Glutamatergic neuron (in vitro differentiated cells): ENCODE results near the gene OR4D6. TPM values are rescaled to one million over a fixed set of nuclear protein-coding genes. Genes with fewer than 3 reads are reported as not detected.

Experiments
- DNase-seq: peaks from one replicate; pipeline ENCODE4 v3.0.0; 2022
- H3K27ac Mint-ChIP-seq: one replicate; pipeline ENCODE4 v1.8.0; 2020; ENCODE audit warnings: mild to moderate bottlenecking, mixed read lengths, inconsistent platforms; ENCODE audit not compliant: unreplicated experiment
- H3K27me3 Mint-ChIP-seq: one replicate; pipeline ENCODE4 v1.8.0; 2020; ENCODE audit warnings: mild to moderate bottlenecking, moderate library complexity, mixed read lengths, inconsistent platforms; ENCODE audit not compliant: unreplicated experiment
- H3K36me3 Mint-ChIP-seq: one replicate; pipeline ENCODE4 v1.8.0; 2020; ENCODE audit warnings: mild to moderate bottlenecking, mixed read lengths, inconsistent platforms; ENCODE audit not compliant: unreplicated experiment
- H3K4me1 Mint-ChIP-seq: one replicate; pipeline ENCODE4 v1.8.0; 2020; ENCODE audit warnings: mild to moderate bottlenecking, low read depth, mixed read lengths, inconsistent platforms; ENCODE audit not compliant: unreplicated experiment
- H3K4me3 Mint-ChIP-seq: one replicate; pipeline ENCODE4 v1.8.0; 2020; ENCODE audit warnings: mild to moderate bottlenecking, mixed read lengths, inconsistent platforms; ENCODE audit not compliant: unreplicated experiment
- H3K9me3 Mint-ChIP-seq: one replicate; pipeline ENCODE4 v1.8.0; 2020; ENCODE audit warnings: mild to moderate bottlenecking, moderate library complexity, mixed read lengths, inconsistent platforms; ENCODE audit not compliant: unreplicated experiment
- CTCF ChIP-seq: fragments of 200-600 bp; sonication (generic); IDR thresholded peaks from one replicate; pipeline ENCODE4 v1.5.0; 2021; ENCODE audit not compliant: partially characterized antibody, unreplicated experiment
- total RNA-seq: library from RNA; stranded (reverse); fragmentation: NEBNext Ultra II Directional; extraction: Animal tissue kit (Norgen Biotek cat#: 25700); gene quantifications from one replicate; pipeline ENCODE4 v1.2.1, GENCODE V29; 2021; ENCODE audit not compliant: unreplicated experiment

OR4D6 gene
- total RNA-seq, 1 donor from 2014 or later: not detected

- no peak for DNase-seq
- H3K27ac Mint-ChIP-seq: no peak overlapping the region
Measured at GRCh38 chr11:59463190-59463641, 6.5 kb downstream of the OR4D6 start.

DNA sequence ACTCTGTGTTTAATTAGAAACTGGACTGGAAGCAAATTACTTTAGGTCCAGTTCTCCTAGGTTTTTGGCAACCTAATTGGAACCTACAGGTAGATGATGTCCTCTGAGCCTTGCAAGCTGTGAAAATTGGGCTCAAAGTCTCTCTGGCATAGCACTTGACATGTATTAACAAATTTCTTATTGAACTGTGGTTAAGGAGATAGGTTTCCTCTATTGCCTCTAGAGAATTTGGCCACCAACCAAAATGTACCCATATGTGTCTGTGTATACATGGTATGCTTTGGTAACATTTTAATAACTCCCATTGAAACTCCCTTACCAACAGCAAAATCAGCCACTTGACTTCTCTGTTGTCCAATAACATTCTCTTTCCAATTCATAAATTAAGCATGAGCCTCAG is 16.3 kb downstream of the OR4D6 start, which contains the start of gene OR4D10:
OR4D10 (plus strand) TSS at position 301 of the 400 bp plus-strand sequence. CDS start 4,115 bp downstream, outside the sequence.
- H3K4me1 Mint-ChIP-seq: no peaks in the 10 kb centered on the region
- H3K27ac Mint-ChIP-seq: no peak within 1 kb of the TSS
- no peak within 1 kb of the TSS for H3K4me3 Mint-ChIP-seq
- H3K36me3 Mint-ChIP-seq: no peaks in the 10 kb centered on the region
- peaks cover 1% of the 10 kb centered on the region for H3K27me3 Mint-ChIP-seq
- DNase-seq: no peak
- no peak for TF ChIP-seq CTCF
- H3K9me3 Mint-ChIP-seq: peaks cover 2% of the 10 kb centered on the region

More at GRCh38 chr11:59463190-59463641, 6.5 kb downstream of the OR4D6 start:
- no peaks in the 10 kb centered on the region for H3K4me1 Mint-ChIP-seq
- no peak for TF ChIP-seq CTCF
- H3K36me3 Mint-ChIP-seq: no peaks in the 10 kb centered on the region
- H3K9me3 Mint-ChIP-seq: peaks cover 1% of the 10 kb centered on the region
- peaks cover 5% of the 10 kb centered on the region for H3K27me3 Mint-ChIP-seq
- H3K4me3 Mint-ChIP-seq: no peak overlapping the region

DNA sequence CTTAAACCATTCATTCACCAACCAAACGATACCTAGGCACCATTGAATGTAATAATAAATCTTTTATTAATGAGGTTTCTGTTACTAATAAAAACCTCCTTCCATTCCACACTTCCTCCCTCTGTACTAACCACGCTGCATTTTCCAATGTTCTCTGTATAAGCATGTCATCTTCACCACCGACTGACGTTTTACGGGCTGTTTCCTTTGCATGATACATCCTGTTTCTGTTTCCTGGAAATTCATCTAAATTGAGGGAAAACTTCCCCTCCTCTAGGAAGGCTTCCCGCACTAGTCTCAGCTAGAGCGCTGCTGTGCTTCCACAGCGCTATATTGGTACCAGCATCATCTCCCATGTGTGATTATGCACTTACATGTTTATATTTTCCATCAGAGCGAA is 18.4 kb downstream of the OR4D6 start:
- H3K4me3 Mint-ChIP-seq: no peak overlapping the region

DNA sequence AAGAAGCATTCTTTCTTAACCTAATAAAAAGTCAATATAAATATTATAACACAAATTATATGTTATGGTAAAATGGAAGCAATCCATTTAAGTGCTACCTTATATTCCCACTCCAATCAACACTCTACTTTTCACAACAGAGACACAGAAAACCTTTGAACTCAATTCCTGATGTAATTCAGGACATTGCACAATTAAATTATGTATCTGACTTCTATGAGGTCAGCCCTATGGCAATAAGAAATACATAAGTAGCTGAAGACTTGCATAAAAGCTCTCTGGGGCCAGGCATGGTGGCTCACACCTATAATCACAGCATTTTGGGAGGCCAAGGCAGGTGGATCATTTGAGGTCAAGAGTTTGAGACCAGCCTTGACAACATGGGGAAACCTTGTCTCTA is 23.1 kb downstream of the OR4D6 start:
- no peak for DNase-seq
- H3K36me3 Mint-ChIP-seq: no peaks in the 10 kb centered on the region
- no peak for TF ChIP-seq CTCF
- no peaks in the 10 kb centered on the region for H3K9me3 Mint-ChIP-seq
- no peak overlapping the region for H3K27ac Mint-ChIP-seq
- H3K27me3 Mint-ChIP-seq: peaks cover 2% of the 10 kb centered on the region
- H3K4me3 Mint-ChIP-seq: no peak overlapping the region
- no peaks in the 10 kb centered on the region for H3K4me1 Mint-ChIP-seq

More for the DNA sequence above, 18.4 kb downstream of the OR4D6 start:
- H3K27ac Mint-ChIP-seq: no peak overlapping the region
- H3K36me3 Mint-ChIP-seq: no peaks in the 10 kb centered on the region
- peaks cover 2% of the 10 kb centered on the region for H3K27me3 Mint-ChIP-seq
- H3K4me1 Mint-ChIP-seq: no peaks in the 10 kb centered on the region
- H3K9me3 Mint-ChIP-seq: no peaks in the 10 kb centered on the region
- TF ChIP-seq CTCF: no peak
- DNase-seq: no peak

DNA sequence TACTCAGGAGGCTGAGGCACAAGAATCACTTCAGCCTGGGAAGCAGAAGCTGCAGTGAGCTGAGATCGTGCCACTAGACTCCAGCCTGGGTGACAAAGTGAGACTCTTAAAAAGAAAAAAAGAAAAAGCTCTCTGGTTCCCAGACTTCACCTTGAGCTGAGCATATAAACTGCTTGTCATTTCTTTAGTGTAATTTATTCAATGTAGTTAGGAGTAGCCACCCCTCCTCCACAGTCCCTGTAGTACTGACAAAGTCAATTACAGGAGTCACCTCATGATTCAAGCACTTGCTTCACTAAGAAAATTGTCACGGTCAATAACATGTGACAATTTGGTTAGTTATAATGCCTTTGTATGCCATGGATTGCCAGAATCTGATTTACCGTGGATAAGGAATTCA is 23.6 kb downstream of the OR4D6 start:
- peaks cover 2% of the 10 kb centered on the region for H3K27me3 Mint-ChIP-seq
- H3K9me3 Mint-ChIP-seq: no peaks in the 10 kb centered on the region
- H3K36me3 Mint-ChIP-seq: no peaks in the 10 kb centered on the region
- DNase-seq: no peak
- no peak overlapping the region for H3K4me3 Mint-ChIP-seq
- no peaks in the 10 kb centered on the region for H3K4me1 Mint-ChIP-seq
- no peak for TF ChIP-seq CTCF
- H3K27ac Mint-ChIP-seq: no peak overlapping the region
